ENCODE measurements around the gene TEX22. TPM values are rescaled to one million over a fixed set of nuclear protein-coding genes. Genes with fewer than 3 reads are reported as not detected.

Gene TEX22
- polyA plus RNA-seq, 1 experiment: 0.05 TPM

- no peak for DNase-seq (ENCODE audit: low read depth, low spot score)
- ChIA-PET CTCF (interaction anchor here (1.4 to 1.9 kb wide), 2 partner anchors 10 to 16 kb away, joined by 4 to 5 read pairs; no protein-coding TSS in a partner anchor), POLR2A (no interaction called here)
- peak overlapping the region; percentile 11 for H3K27ac ChIP-seq (ENCODE audit: low read depth, low read length)
- H3K27me3 ChIP-seq (ENCODE audit: control insufficient read depth, insufficient read depth, low read length): no peaks in the 10 kb centered on the region
- peaks cover 35% of the 10 kb centered on the region for H3K9me3 ChIP-seq (ENCODE audit: control insufficient read depth, insufficient read depth, low read length)
- H3K4me3 ChIP-seq (ENCODE audit: low read depth, low read length): peak overlapping the region; percentile 82
- TF ChIP-seq CTCF (IDR thresholded peaks at IDR 0.05; ENCODE audit: low read depth, low read length): no peak
These were observed 558 bp downstream of the TEX22 start for GRCh38 chr14:105398726-105399465.

GRCh38 chr14:105399466-105399775 is 1.1 kb downstream of the TEX22 start:
- no peak for DNase-seq (ENCODE audit: low read depth, low spot score)
- ChIA-PET CTCF (interaction anchor here (1.4 to 1.9 kb wide), 2 partner anchors 10 to 16 kb away, joined by 4 to 5 read pairs; no protein-coding TSS in a partner anchor), POLR2A (no interaction called here)
- Histone ChIP-seq H3K9me3 (ENCODE audit: control insufficient read depth, insufficient read depth, low read length) (peaks cover 38% of the 10 kb centered on the region), H3K4me3 (ENCODE audit: low read depth, low read length) (peak overlapping the region; percentile 82), H3K27me3 (ENCODE audit: control insufficient read depth, insufficient read depth, low read length) (no peaks in the 10 kb centered on the region), H3K27ac (ENCODE audit: low read depth, low read length) (no peak overlapping the region)
- TF ChIP-seq CTCF (IDR thresholded peaks at IDR 0.05; ENCODE audit: low read depth, low read length): no peak

- Histone ChIP-seq H3K27me3 (ENCODE audit: control insufficient read depth, insufficient read depth, low read length) (no peaks in the 10 kb centered on the region), H3K9me3 (ENCODE audit: control insufficient read depth, insufficient read depth, low read length) (peaks cover 38% of the 10 kb centered on the region), H3K27ac (ENCODE audit: low read depth, low read length) (no peak overlapping the region), H3K4me3 (ENCODE audit: low read depth, low read length) (no peak overlapping the region)
- DNase-seq (ENCODE audit: low read depth, low spot score): no peak
- no peak for TF ChIP-seq CTCF (IDR thresholded peaks at IDR 0.05; ENCODE audit: low read depth, low read length)
- ChIA-PET CTCF (interaction anchor here (0.6 to 1.4 kb wide), 2 partner anchors 15 to 26 kb away, joined by 4 to 5 read pairs; no protein-coding TSS in a partner anchor), POLR2A (no interaction called here)
These were observed 1.7 kb downstream of the TEX22 start for GRCh38 chr14:105400016-105400415.

- CTCF ChIA-PET: no interaction called here
These were observed 3.4 kb downstream of the TEX22 start for GRCh38 chr14:105401699-105402098.

More at GRCh38 chr14:105401699-105402098, 3.4 kb downstream of the TEX22 start:
- no peak for DNase-seq (ENCODE audit: low read depth, low spot score)
- Histone ChIP-seq H3K27ac (ENCODE audit: low read depth, low read length) (no peak overlapping the region), H3K27me3 (ENCODE audit: control insufficient read depth, insufficient read depth, low read length) (no peaks in the 10 kb centered on the region), H3K4me3 (ENCODE audit: low read depth, low read length) (no peak overlapping the region), H3K9me3 (ENCODE audit: control insufficient read depth, insufficient read depth, low read length) (peaks cover 38% of the 10 kb centered on the region)
- no peak for TF ChIP-seq CTCF (IDR thresholded peaks at IDR 0.05; ENCODE audit: low read depth, low read length)
- POLR2A ChIA-PET: no interaction called here
